Activated B cell treated with CpG ODN at 0.5 μM for 24 hours (primary cell): ENCODE measurements around the gene KHSRP. TPM values are rescaled to one million over a fixed set of nuclear protein-coding genes. Genes with fewer than 3 reads are reported as not detected.

ENCODE experiments used
- ATAC-seq: fragments of 200-7000 bp; cut with Tn5 transposase; one replicate; pipeline ENCODE4 v1.10.0; 2021; ENCODE audit warnings: low read depth, mild to moderate bottlenecking, moderate library complexity
- CTCF ChIA-PET: fragments of 350-600 bp; sonication (Branson Sonifier 250); formaldehyde crosslinking; loops from one replicate; lab custom pipeline; 2021; ENCODE audit warnings: antibody characterized with exemption; lab: Charles Lee
- POLR2A ChIA-PET: fragments of 350-600 bp; sonication (Branson Sonifier 250); formaldehyde crosslinking; loops from one replicate; lab custom pipeline; 2021; ENCODE audit warnings: antibody characterized with exemption; lab: Charles Lee
- DNase-seq: peaks from one replicate; pipeline ENCODE4 v3.0.0; 2022
- H3K27ac Mint-ChIP-seq: one replicate; pipeline ENCODE4 v1.8.0; 2020; ENCODE audit warnings: mixed read lengths
- H3K27me3 Mint-ChIP-seq: one replicate; pipeline ENCODE4 v1.8.0; 2021; ENCODE audit warnings: mixed read lengths
- H3K36me3 Mint-ChIP-seq: one replicate; pipeline ENCODE4 v1.8.0; 2021; ENCODE audit warnings: low read depth, mixed read lengths
- H3K4me1 Mint-ChIP-seq: one replicate; pipeline ENCODE4 v1.8.0; 2021; ENCODE audit warnings: mixed read lengths
- H3K4me3 Mint-ChIP-seq: one replicate; pipeline ENCODE4 v1.8.0; 2020; ENCODE audit warnings: mild to moderate bottlenecking, mixed read lengths
- H3K9me3 Mint-ChIP-seq: one replicate; pipeline ENCODE4 v1.8.0; 2020; ENCODE audit warnings: mixed read lengths
- intact Hi-C: fragments of 100-400 bp; cut with micrococcal nuclease; formaldehyde crosslinking; loops from one replicate; pipeline ENCODE4 v1.15.1; 2024
- total RNA-seq: library from RNA; stranded (reverse); gene quantifications from 2 replicates; pipeline ENCODE4 v1.2.3, GENCODE V29; 2022
- TF ChIP-seq, protein P1 (sequence below): fragments of 200-600 bp; IDR thresholded peaks from one replicate; pipeline ENCODE4 v1.8.0; 2022; ENCODE audit warnings: antibody characterized with exemption, mild to moderate bottlenecking

Gene KHSRP
- total RNA-seq, 1 donor from 2014 or later, result 251 TPM

DNA sequence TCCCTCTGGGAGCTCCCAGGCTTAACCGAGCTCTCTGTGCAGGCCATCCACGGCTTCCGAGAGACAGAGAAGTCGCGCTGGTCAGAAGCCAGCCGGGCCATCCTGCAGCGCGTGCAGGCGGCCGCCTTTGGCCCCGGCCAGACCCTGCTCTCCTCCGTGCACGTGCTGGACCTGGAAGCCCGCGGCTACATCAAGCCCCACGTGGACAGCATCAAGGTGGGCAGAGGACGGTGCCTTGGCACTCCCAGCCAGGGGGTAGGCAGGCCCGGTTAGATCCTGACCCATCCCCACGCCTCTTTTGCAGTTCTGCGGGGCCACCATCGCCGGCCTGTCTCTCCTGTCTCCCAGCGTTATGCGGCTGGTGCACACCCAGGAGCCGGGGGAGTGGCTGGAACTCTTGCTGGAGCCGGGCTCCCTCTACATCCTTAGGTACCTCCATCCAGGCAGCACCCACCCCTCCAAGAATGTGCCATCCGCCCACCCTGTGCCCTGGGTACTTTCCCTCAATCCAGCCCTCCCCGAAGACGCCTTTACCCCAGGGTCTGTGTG, 50.4 kb downstream of the KHSRP start:
- Mint-ChIP-seq H3K4me1 (peaks cover 15% of the 10 kb centered on the region), H3K27me3 (no peaks in the 10 kb centered on the region), H3K4me3 (no peak overlapping the region), H3K9me3 (no peaks in the 10 kb centered on the region), H3K27ac (no peak overlapping the region), H3K36me3 (peaks cover 23% of the 10 kb centered on the region)
- DNase-seq, result no peak
- ChIA-PET CTCF (no interaction called here), POLR2A (interaction anchor here (0.6 to 2.0 kb wide), 3 partner anchors 15 to 489 kb away, joined by 3 to 11 read pairs (median 9); partner anchors contain the start of gene GTF2F1)
- TF ChIP-seq, protein P1, sequence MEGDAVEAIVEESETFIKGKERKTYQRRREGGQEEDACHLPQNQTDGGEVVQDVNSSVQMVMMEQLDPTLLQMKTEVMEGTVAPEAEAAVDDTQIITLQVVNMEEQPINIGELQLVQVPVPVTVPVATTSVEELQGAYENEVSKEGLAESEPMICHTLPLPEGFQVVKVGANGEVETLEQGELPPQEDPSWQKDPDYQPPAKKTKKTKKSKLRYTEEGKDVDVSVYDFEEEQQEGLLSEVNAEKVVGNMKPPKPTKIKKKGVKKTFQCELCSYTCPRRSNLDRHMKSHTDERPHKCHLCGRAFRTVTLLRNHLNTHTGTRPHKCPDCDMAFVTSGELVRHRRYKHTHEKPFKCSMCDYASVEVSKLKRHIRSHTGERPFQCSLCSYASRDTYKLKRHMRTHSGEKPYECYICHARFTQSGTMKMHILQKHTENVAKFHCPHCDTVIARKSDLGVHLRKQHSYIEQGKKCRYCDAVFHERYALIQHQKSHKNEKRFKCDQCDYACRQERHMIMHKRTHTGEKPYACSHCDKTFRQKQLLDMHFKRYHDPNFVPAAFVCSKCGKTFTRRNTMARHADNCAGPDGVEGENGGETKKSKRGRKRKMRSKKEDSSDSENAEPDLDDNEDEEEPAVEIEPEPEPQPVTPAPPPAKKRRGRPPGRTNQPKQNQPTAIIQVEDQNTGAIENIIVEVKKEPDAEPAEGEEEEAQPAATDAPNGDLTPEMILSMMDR, result no peak
- ATAC-seq, result no peak
- intact Hi-C loops, result loop anchor here (5.0 kb wide), 3 partner anchors 378 to 428 kb away; partner anchors contain the start of gene RANBP3

DNA sequence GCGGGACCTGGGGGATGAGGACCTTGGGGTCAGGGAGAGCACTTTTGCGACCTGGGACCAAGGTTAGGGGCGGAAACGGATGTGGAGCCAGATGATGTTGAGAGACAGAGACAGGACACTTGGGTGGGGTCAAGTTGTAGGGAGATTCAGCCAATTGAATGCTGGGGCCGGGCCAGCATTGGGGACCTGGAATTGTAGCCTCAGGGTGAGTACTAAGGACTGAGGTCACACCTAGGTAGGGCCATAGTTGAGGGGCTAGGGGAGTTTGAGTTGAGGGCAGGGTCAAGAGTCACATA, 50.9 kb downstream of the KHSRP start:
- DNase-seq (no peak), ATAC-seq (no peak)
- intact Hi-C loops, result loop anchor here (1.0 to 5.0 kb wide), 10 partner anchors 12 to 469 kb away; partner anchors contain the start of genes CLPP, GTF2F1, RANBP3 and TUBB4A
- peak overlapping the region; percentile 73 for H3K27ac Mint-ChIP-seq
- POLR2A ChIA-PET, result interaction anchor here (0.6 to 2.1 kb wide), 6 partner anchors 12 to 490 kb away, joined by 3 to 47 read pairs (median 10); partner anchors contain the start of genes CLPP, GTF2F1 and KHSRP
- H3K4me1 Mint-ChIP-seq, result peaks cover 15% of the 10 kb centered on the region
- peaks cover 26% of the 10 kb centered on the region for H3K36me3 Mint-ChIP-seq
- H3K4me3 Mint-ChIP-seq, result peak overlapping the region; percentile 92
- TF ChIP-seq, protein P1, result no peak
- no peaks in the 10 kb centered on the region for H3K9me3 Mint-ChIP-seq
- CTCF ChIA-PET, result no interaction called here
- no peaks in the 10 kb centered on the region for H3K27me3 Mint-ChIP-seq

DNA sequence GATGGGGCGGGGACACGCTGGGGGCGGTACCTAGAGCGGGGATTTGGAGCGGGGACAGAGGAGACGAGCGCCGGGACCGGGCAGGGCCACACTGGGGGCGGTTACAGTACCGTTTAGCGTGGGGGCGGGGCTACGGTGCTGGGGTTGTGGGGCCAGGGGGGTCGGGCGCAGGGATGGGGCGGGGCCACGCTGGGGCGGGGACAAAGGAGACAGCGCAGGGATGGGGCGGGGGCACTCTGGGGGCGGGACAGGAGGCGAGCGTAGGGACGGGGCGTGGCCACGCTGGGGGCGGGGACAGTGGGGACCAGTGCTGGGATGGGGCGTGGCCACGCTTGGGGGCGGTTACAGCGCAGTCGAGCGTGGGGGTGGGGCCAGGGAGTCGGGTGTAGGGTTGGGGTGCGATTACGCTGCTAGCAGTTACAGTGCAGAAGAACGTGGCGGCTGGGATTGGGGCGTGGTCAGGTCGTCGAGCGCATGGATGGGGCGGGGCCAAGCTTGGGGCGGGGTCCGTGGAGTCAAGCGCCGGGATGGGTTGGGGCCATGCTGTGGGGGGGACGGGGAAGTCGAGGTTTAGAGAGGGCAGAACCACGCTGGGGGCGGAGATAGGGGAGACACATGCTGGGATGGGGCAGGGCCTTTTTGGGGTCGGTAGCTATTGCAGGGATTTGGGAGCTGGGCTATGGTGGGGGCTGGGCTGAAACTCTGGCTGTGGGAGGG, 51.4 kb downstream of the KHSRP start:
- Mint-ChIP-seq H3K4me1 (peaks cover 15% of the 10 kb centered on the region), H3K9me3 (no peaks in the 10 kb centered on the region), H3K4me3 (peak overlapping the region; percentile 92), H3K36me3 (peaks cover 25% of the 10 kb centered on the region), H3K27ac (peak overlapping the region; percentile 93), H3K27me3 (no peaks in the 10 kb centered on the region)
- ATAC-seq (peak; percentile 72), DNase-seq (peak; percentile 94)
- TF ChIP-seq, protein P1, result no peak
- CTCF ChIA-PET, result interaction anchor here (1.0 kb wide), 1 partner anchor 490 kb away, joined by 4 read pairs; no protein-coding TSS in a partner anchor
- intact Hi-C loops, result loop anchor here (1.0 to 5.0 kb wide), 10 partner anchors 12 to 468 kb away; partner anchors contain the start of genes CLPP, GTF2F1, RANBP3 and TUBB4A
- POLR2A ChIA-PET, result interaction anchor here (0.6 to 2.1 kb wide), 14 partner anchors 11 to 726 kb away, joined by 3 to 47 read pairs (median 6); partner anchors contain the start of genes CLPP, DENND1C, GPR108 and GTF2F1

DNA sequence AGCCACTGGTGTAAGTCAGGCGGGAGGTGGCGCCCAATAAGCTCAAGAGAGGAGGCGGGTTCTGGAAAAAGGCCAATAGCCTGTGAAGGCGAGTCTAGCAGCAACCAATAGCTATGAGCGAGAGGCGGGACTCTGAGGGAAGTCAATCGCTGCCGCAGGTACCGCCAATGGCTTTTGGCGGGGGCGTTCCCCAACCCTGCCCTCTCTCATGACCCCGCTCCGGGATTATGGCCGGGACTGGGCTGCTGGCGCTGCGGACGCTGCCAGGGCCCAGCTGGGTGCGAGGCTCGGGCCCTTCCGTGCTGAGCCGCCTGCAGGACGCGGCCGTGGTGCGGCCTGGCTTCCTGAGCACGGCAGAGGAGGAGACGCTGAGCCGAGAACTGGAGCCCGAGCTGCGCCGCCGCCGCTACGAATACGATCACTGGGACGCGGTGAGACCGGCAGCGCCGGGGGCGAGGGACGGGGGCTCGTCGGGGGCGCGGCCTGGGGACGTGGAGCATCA, 52.0 kb downstream of the KHSRP start, which contains the start of gene ALKBH7:
ALKBH7 (plus strand) TSS at position 201 of the 502 bp plus-strand sequence; CDS start at position 228, 27 bp downstream.
- DNase-seq (peak; percentile 84), ATAC-seq (peak; percentile 74)
- no peaks in the 10 kb centered on the region for H3K9me3 Mint-ChIP-seq
- intact Hi-C loops, result loop anchor here (1.0 to 5.0 kb wide), 11 partner anchors 11 to 468 kb away; partner anchors contain the start of genes CLPP, GPR108, GTF2F1 and RANBP3
- H3K36me3 Mint-ChIP-seq, result peaks cover 26% of the 10 kb centered on the region
- CTCF ChIA-PET, result interaction anchor here (0.5 to 1.3 kb wide), 3 partner anchors 11 to 1563 kb away, joined by 3 to 5 read pairs (median 4); partner anchors contain the start of gene CLPP
- H3K4me3 Mint-ChIP-seq, result peak within 1 kb of the TSS; percentile 92
- peak within 1 kb of the TSS; percentile 93 for H3K27ac Mint-ChIP-seq
- POLR2A ChIA-PET, result interaction anchor here (0.5 to 2.1 kb wide), 19 partner anchors 11 to 1241 kb away, joined by 3 to 47 read pairs (median 4); partner anchors contain the start of genes CLPP, DENND1C, GPR108 and GTF2F1
- TF ChIP-seq, protein P1, result no peak
- H3K4me1 Mint-ChIP-seq, result peaks cover 15% of the 10 kb centered on the region
- no peaks in the 10 kb centered on the region for H3K27me3 Mint-ChIP-seq
